ENCODE measurements around the gene FADD. TPM values are rescaled to one million over a fixed set of nuclear protein-coding genes. Genes with fewer than 3 reads are reported as not detected.

The FADD gene, protein sequence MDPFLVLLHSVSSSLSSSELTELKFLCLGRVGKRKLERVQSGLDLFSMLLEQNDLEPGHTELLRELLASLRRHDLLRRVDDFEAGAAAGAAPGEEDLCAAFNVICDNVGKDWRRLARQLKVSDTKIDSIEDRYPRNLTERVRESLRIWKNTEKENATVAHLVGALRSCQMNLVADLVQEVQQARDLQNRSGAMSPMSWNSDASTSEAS
- total RNA-seq (2022) (40.2 and 49.4 TPM in 2 replicates), Bru-seq, nascent RNA (percentile 86 among the genes with signal in this experiment), BruChase-seq, experiment 1, labeled RNA remaining after a 6-hour chase (percentile 73 among the genes with signal in this experiment), BruChase-seq, experiment 2, labeled RNA remaining after a 2-hour chase (percentile 92 among the genes with signal in this experiment)
- long read RNA-seq, transcript FADD-201 (2 exons, 1,841 nt) = major isoform, 95 of 103 reads
- long read RNA-seq, partial matches to known transcripts = 0 of 103 reads
- long read RNA-seq, other reads (novel, unspliced or antisense) = 8 of 103 reads

DNA sequence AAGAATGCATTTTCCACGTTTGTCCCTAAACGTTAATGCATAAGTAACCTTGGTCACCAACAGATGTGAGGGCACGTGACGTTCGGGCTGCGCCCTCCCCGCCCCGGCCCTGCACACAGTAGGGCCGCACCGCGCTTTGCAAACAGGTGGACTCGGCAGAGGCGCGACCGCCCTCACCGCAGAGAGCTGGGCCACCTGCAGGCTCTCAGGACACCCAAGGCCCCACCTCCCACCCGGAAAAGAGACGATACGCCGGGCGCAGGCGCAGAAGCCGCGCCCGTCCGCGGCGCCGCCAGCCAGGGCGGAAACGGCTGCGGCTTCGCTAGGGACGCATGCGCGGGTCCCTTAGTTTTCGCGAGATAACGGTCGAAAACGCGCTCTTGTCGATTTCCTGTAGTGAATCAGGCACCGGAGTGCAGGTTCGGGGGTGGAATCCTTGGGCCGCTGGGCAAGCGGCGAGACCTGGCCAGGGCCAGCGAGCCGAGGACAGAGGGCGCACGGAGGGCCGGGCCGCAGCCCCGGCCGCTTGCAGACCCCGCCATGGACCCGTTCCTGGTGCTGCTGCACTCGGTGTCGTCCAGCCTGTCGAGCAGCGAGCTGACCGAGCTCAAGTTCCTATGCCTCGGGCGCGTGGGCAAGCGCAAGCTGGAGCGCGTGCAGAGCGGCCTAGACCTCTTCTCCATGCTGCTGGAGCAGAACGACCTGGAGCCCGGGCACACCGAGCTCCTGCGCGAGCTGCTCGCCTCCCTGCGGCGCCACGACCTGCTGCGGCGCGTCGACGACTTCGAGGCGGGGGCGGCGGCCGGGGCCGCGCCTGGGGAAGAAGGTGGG, at the start of gene FADD:
FADD (plus strand) TSS at position 377 of the 831 bp plus-strand sequence; CDS start at position 541, 164 bp downstream.
- CTCF ChIA-PET = interaction anchor here (1.0 kb wide), 1 partner anchor 302 kb away, joined by 3 read pairs; no protein-coding TSS in a partner anchor
- TF ChIP-seq, protein P1, sequence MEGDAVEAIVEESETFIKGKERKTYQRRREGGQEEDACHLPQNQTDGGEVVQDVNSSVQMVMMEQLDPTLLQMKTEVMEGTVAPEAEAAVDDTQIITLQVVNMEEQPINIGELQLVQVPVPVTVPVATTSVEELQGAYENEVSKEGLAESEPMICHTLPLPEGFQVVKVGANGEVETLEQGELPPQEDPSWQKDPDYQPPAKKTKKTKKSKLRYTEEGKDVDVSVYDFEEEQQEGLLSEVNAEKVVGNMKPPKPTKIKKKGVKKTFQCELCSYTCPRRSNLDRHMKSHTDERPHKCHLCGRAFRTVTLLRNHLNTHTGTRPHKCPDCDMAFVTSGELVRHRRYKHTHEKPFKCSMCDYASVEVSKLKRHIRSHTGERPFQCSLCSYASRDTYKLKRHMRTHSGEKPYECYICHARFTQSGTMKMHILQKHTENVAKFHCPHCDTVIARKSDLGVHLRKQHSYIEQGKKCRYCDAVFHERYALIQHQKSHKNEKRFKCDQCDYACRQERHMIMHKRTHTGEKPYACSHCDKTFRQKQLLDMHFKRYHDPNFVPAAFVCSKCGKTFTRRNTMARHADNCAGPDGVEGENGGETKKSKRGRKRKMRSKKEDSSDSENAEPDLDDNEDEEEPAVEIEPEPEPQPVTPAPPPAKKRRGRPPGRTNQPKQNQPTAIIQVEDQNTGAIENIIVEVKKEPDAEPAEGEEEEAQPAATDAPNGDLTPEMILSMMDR (IDR thresholded peaks at IDR 0.05; ENCODE audit: unreplicated experiment) = no peak
- intact Hi-C loops (cut with micrococcal nuclease; ENCODE audit: unreplicated experiment) = no loop called here
- H3K9me3 Mint-ChIP-seq (ENCODE audit: low read depth, unreplicated experiment) = no peaks in the 10 kb centered on the region
- H3K27ac Mint-ChIP-seq (ENCODE audit: unreplicated experiment) = peak within 1 kb of the TSS; percentile 73
- no TSS peak for BruUV-seq (replicated peaks)
- peak; percentile 90 for DNase-seq
- peak within 1 kb of the TSS; percentile 88 for H3K4me3 Mint-ChIP-seq (ENCODE audit: low read depth, unreplicated experiment)
- H3K4me1 Mint-ChIP-seq (ENCODE audit: low read depth, unreplicated experiment) = peaks cover 31% of the 10 kb centered on the region
- H3K27me3 Mint-ChIP-seq (ENCODE audit: unreplicated experiment) = no peaks in the 10 kb centered on the region
- peaks cover 56% of the 10 kb centered on the region for H3K36me3 Mint-ChIP-seq (ENCODE audit: insufficient read depth, unreplicated experiment)

DNA sequence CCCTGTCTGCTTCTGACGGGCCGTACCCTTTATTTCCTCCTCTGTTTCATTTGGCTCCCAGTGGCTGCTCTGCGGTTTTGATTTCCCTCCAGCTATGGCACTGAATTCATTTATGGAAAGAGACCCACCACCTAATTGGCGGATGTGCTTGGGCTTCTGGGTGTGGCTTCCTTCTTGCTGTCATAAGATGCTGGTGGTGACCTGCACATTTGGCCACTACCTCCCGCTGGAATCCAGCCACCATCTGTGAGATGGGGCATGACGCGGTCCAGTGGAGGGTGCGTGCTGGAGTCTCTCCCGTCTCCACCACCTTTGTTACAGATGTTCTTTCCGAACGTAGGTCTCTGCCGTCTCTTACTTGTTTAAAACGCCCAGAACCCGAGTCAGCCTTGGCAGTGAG, 47.7 kb upstream of the FADD start:
- no peaks in the 10 kb centered on the region for H3K9me3 Mint-ChIP-seq (ENCODE audit: low read depth, unreplicated experiment)
- intact Hi-C loops (cut with micrococcal nuclease; ENCODE audit: unreplicated experiment) = no loop called here
- no peak overlapping the region for H3K27ac Mint-ChIP-seq (ENCODE audit: unreplicated experiment)
- no peak for DNase-seq
- H3K36me3 Mint-ChIP-seq (ENCODE audit: insufficient read depth, unreplicated experiment) = peaks cover 4% of the 10 kb centered on the region
- no peaks in the 10 kb centered on the region for H3K27me3 Mint-ChIP-seq (ENCODE audit: unreplicated experiment)
- H3K4me3 Mint-ChIP-seq (ENCODE audit: low read depth, unreplicated experiment) = no peak overlapping the region
- H3K4me1 Mint-ChIP-seq (ENCODE audit: low read depth, unreplicated experiment) = peaks cover 8% of the 10 kb centered on the region
- CTCF ChIA-PET = no interaction called here
- no TSS peak for BruUV-seq (replicated peaks)
- TF ChIP-seq, protein P1 (IDR thresholded peaks at IDR 0.05; ENCODE audit: unreplicated experiment) = no peak

DNA sequence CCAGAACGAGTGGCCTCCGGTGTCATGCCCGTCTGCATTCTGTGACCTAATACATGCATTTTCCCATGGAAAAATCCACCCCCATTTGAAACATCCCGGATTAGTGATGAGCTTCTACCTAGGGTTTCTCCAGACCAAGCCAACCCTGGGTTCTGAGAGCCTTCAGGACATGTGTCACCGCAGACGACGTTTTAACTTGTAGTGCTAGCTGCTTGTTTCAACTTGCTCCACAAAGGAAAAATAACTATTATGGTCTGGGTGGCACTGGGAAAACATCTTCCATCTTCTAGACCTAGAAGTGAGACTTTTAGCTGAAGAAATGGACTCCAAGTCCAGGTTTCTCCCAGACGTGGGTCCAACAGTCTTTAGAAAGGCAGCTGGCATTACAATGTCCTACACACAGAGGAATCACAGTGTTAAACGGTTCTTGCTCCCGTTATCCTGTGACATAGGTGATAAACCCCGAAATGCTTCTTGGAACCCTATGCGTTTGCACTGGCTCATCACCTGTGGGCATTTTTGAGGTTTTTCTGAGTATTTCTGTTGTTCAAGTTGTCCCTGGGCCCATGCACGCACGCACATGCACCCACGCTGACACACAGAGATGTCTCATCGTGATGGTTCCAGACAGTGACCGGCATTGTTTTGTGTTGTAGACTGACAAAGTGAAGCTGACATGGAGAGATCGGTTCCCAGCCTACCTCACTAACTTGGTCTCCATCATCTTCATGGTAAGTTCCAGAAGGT, 46.6 kb upstream of the FADD start:
- TF ChIP-seq, protein P1 (IDR thresholded peaks at IDR 0.05; ENCODE audit: unreplicated experiment) = no peak
- intact Hi-C loops (cut with micrococcal nuclease; ENCODE audit: unreplicated experiment) = no loop called here
- no peak overlapping the region for H3K4me3 Mint-ChIP-seq (ENCODE audit: low read depth, unreplicated experiment)
- H3K36me3 Mint-ChIP-seq (ENCODE audit: insufficient read depth, unreplicated experiment) = peaks cover 4% of the 10 kb centered on the region
- BruUV-seq (replicated peaks) = no TSS peak
- peaks cover 8% of the 10 kb centered on the region for H3K4me1 Mint-ChIP-seq (ENCODE audit: low read depth, unreplicated experiment)
- DNase-seq = no peak
- CTCF ChIA-PET = interaction anchor here (0.6 kb wide), 1 partner anchor 241 kb away, joined by 3 read pairs; no protein-coding TSS in a partner anchor
- no peaks in the 10 kb centered on the region for H3K9me3 Mint-ChIP-seq (ENCODE audit: low read depth, unreplicated experiment)
- no peaks in the 10 kb centered on the region for H3K27me3 Mint-ChIP-seq (ENCODE audit: unreplicated experiment)
- no peak overlapping the region for H3K27ac Mint-ChIP-seq (ENCODE audit: unreplicated experiment)

DNA sequence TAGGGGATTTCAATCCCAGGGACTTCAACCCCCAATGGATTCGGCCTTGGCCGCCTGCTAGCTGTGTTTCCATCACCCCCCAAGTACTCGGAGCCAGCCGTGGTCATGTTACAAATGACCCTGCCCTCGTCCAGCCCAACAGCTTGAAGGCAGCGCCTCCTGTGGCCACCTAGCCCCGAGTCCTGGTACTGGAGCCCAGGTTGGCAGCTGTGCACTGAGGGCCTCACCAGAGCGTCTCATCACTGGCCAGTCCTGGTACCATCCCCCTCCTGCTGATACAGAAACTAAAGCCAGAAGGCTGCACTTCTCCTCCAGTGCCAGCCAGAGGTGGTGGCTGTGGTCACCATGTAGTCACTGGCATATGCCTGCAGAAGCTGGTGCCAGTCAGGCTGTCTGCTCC, 44.9 kb upstream of the FADD start:
- BruUV-seq (replicated peaks) = no TSS peak
- Mint-ChIP-seq H3K4me3 (ENCODE audit: low read depth, unreplicated experiment) (no peak overlapping the region), H3K36me3 (ENCODE audit: insufficient read depth, unreplicated experiment) (peaks cover 4% of the 10 kb centered on the region), H3K27me3 (ENCODE audit: unreplicated experiment) (no peaks in the 10 kb centered on the region), H3K27ac (ENCODE audit: unreplicated experiment) (no peak overlapping the region), H3K4me1 (ENCODE audit: low read depth, unreplicated experiment) (peaks cover 8% of the 10 kb centered on the region), H3K9me3 (ENCODE audit: low read depth, unreplicated experiment) (no peaks in the 10 kb centered on the region)
- intact Hi-C loops (cut with micrococcal nuclease; ENCODE audit: unreplicated experiment) = no loop called here
- TF ChIP-seq, protein P1 (IDR thresholded peaks at IDR 0.05; ENCODE audit: unreplicated experiment) = peak; percentile 12
- peak; percentile 25 for DNase-seq
- CTCF ChIA-PET = interaction anchor here (0.7 kb wide), 1 partner anchor 79 kb away, joined by 5 read pairs; no protein-coding TSS in a partner anchor

Data from Calu3 (cell line).